Upper lobe of right lung (tissue), 1 donor: Measurements from ENCODE around the gene SLC35F4. TPM values are rescaled to one million over a fixed set of nuclear protein-coding genes. Genes with fewer than 3 reads are reported as not detected.

Source experiments
- ATAC-seq: fragments of 200-7000 bp; cut with Tn5 transposase; one replicate; pipeline ENCODE4 v1.9.1; 2020; ENCODE audit warnings: mild to moderate bottlenecking, moderate library complexity
- DNase-seq: peaks from one replicate; pipeline ENCODE4 v3.0.0-alpha.2; 2020
- H3K27ac ChIP-seq: fragments of 200-600 bp; one replicate; pipeline ENCODE4 v1.8.0; 2022
- H3K27me3 ChIP-seq: fragments of 200-600 bp; one replicate; pipeline ENCODE4 v1.8.0; 2022; ENCODE audit warnings: mild to moderate bottlenecking
- H3K36me3 ChIP-seq: fragments of 200-600 bp; one replicate; pipeline ENCODE4 v1.8.0; 2022
- H3K4me1 ChIP-seq: fragments of 200-600 bp; one replicate; pipeline ENCODE4 v1.8.0; 2022
- H3K4me3 ChIP-seq: fragments of 200-600 bp; one replicate; pipeline ENCODE4 v1.8.0; 2022; ENCODE audit warnings: mild to moderate bottlenecking
- H3K9me3 ChIP-seq: fragments of 200-600 bp; one replicate; pipeline ENCODE4 v1.8.0; 2022
- intact Hi-C: fragments of 100-400 bp; cut with DNase I; formaldehyde crosslinking; loops from one replicate; pipeline ENCODE4 v1.11.0; 2022
- total RNA-seq: library from RNA; stranded (reverse); fragmentation: NEBNext Ultra II Directional; extraction: Animal tissue kit (Norgen Biotek cat#: 25700); gene quantifications from one replicate; pipeline ENCODE4 v1.2.1, GENCODE V29; 2021
- TF ChIP-seq, protein P1 (sequence below): fragments of 200-600 bp; IDR thresholded peaks from one replicate; pipeline ENCODE4 v1.8.0; 2022; ENCODE audit warnings: antibody characterized with exemption
- donor health status: DM: no; HTN: yes; CAD: no; lungs with severe emphysema.

Gene SLC35F4
- total RNA-seq, 1 donor from 2014 or later, result not detected

DNA sequence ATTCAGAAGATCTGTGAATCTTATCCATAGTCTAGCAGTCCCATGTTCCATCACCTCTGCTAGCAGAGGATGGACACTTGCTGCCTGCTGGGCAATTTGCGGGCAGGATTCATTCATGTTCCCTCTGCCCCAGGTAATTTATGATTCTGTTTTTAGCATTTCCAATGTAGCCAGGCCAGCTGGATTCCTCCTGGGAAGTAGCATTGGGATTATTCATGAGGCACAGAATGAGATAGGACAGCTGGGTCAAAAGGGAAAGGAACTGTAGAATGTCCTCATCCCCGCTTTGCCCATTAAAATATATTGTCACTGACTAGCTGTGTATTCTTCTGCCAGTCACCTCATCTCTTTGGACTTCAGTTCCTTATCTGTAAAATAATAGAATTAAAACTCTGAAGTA lies 68.7 kb downstream of the SLC35F4 start:
- Histone ChIP-seq H3K27ac (no peak overlapping the region), H3K4me1 (no peaks in the 10 kb centered on the region), H3K36me3 (no peaks in the 10 kb centered on the region), H3K4me3 (no peak overlapping the region), H3K27me3 (no peaks in the 10 kb centered on the region), H3K9me3 (no peaks in the 10 kb centered on the region)
- no peak for DNase-seq
- TF ChIP-seq, protein P1, sequence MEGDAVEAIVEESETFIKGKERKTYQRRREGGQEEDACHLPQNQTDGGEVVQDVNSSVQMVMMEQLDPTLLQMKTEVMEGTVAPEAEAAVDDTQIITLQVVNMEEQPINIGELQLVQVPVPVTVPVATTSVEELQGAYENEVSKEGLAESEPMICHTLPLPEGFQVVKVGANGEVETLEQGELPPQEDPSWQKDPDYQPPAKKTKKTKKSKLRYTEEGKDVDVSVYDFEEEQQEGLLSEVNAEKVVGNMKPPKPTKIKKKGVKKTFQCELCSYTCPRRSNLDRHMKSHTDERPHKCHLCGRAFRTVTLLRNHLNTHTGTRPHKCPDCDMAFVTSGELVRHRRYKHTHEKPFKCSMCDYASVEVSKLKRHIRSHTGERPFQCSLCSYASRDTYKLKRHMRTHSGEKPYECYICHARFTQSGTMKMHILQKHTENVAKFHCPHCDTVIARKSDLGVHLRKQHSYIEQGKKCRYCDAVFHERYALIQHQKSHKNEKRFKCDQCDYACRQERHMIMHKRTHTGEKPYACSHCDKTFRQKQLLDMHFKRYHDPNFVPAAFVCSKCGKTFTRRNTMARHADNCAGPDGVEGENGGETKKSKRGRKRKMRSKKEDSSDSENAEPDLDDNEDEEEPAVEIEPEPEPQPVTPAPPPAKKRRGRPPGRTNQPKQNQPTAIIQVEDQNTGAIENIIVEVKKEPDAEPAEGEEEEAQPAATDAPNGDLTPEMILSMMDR, result no peak
- intact Hi-C loops, result no loop called here
- no peak for ATAC-seq

GRCh38 chr14:57796556-57796955 lies 69.3 kb downstream of the SLC35F4 start:
- TF ChIP-seq, protein P1, result no peak
- no peaks in the 10 kb centered on the region for H3K36me3 ChIP-seq
- no peak overlapping the region for H3K27ac ChIP-seq
- ATAC-seq (no peak), DNase-seq (no peak)
- H3K27me3 ChIP-seq, result no peaks in the 10 kb centered on the region
- no peaks in the 10 kb centered on the region for H3K9me3 ChIP-seq
- no peaks in the 10 kb centered on the region for H3K4me1 ChIP-seq
- intact Hi-C loops, result no loop called here
- no peak overlapping the region for H3K4me3 ChIP-seq

GRCh38 chr14:57785058-57785457 lies 80.8 kb downstream of the SLC35F4 start:
- no peak for ATAC-seq
- Histone ChIP-seq H3K9me3 (peaks cover 6% of the 10 kb centered on the region), H3K27ac (no peak overlapping the region), H3K27me3 (no peaks in the 10 kb centered on the region), H3K4me1 (no peaks in the 10 kb centered on the region), H3K36me3 (no peaks in the 10 kb centered on the region), H3K4me3 (no peak overlapping the region)
- DNase-seq, result no peak
- TF ChIP-seq, protein P1, result no peak
- intact Hi-C loops, result no loop called here

GRCh38 chr14:57771801-57772200 lies 94.1 kb downstream of the SLC35F4 start:
- no peak overlapping the region for H3K27ac ChIP-seq

DNA sequence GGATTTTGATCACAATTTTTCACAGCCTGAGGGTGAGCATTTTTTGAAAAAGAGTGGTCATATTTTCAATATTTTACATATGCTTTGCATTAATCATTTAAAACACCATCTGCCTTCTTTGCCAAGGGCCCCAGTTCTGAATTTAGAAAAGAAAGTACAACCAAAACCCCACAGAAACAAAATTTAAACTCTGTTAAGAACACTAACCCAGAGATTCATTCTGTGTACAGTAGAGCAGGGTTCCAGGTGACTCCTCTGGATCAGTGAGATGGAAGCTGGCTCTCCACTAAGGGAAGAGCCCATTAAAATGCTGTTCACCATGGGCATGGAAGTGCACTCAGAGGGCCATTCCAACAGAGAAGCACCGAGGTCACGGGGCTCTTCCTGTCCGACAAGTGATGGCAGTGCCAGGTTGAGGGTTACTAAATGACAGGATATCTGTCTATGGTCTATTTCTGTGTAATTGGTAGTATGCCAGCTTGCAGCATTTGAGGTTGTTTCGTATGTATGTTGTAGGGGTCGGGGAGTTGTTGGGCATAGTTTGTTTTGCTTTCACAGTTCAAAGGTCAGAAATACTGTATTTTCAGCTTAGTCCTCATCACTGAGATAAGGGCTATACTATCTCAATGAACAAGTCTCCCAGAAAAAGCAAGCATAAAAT lies 95.9 kb downstream of the SLC35F4 start:
- Histone ChIP-seq H3K27ac (no peak overlapping the region), H3K4me1 (no peaks in the 10 kb centered on the region), H3K9me3 (no peaks in the 10 kb centered on the region), H3K36me3 (no peaks in the 10 kb centered on the region), H3K4me3 (no peak overlapping the region), H3K27me3 (no peaks in the 10 kb centered on the region)
- ATAC-seq (no peak), DNase-seq (no peak)
- TF ChIP-seq, protein P1, result no peak
- intact Hi-C loops, result no loop called here

More at GRCh38 chr14:57771801-57772200, 94.1 kb downstream of the SLC35F4 start:
- Histone ChIP-seq H3K4me3 (no peak overlapping the region), H3K4me1 (no peaks in the 10 kb centered on the region), H3K27me3 (no peaks in the 10 kb centered on the region), H3K9me3 (no peaks in the 10 kb centered on the region), H3K36me3 (no peaks in the 10 kb centered on the region)
- TF ChIP-seq, protein P1, result no peak
- ATAC-seq, result no peak
- no peak for DNase-seq
- intact Hi-C loops, result no loop called here

- H3K27ac ChIP-seq, result no peak overlapping the region
Observed at GRCh38 chr14:57761800-57762199, 104.1 kb downstream of the SLC35F4 start.

More at GRCh38 chr14:57761800-57762199, 104.1 kb downstream of the SLC35F4 start:
- no peak overlapping the region for H3K4me3 ChIP-seq
- H3K36me3 ChIP-seq, result no peaks in the 10 kb centered on the region
- no peaks in the 10 kb centered on the region for H3K27me3 ChIP-seq
- TF ChIP-seq, protein P1, result no peak
- ATAC-seq (no peak), DNase-seq (no peak)
- intact Hi-C loops, result no loop called here
- H3K4me1 ChIP-seq, result no peaks in the 10 kb centered on the region
- peaks cover 4% of the 10 kb centered on the region for H3K9me3 ChIP-seq
